T-cell (primary cell): ENCODE measurements around the gene ELF3. TPM values are rescaled to one million over a fixed set of nuclear protein-coding genes. Genes with fewer than 3 reads are reported as not detected.
"Not testable (repeated sequence)": the region's sequence is repeated elsewhere in the genome, so short reads cannot be mapped to it uniquely, and the experiment has no call there.

Experiments used
- ATAC-seq, 4 experiments: fragments of 200-7000 bp in 3 of 4; fragments of 150-1000 bp in 1 of 4; cut with Tn5 transposase; replicated peaks in 1 of 4; 1 replicate in 3 of 4; 2 replicates in 1 of 4; pipeline ENCODE4 v1.10.0; 2021; ENCODE audit warnings: moderate library complexity in 3 of 4, mild to moderate bottlenecking in 2 of 4, moderate number of reproducible peaks in 1 of 4
- CTCF ChIA-PET, 2 donors: fragments of 300-600 bp; sonication (Branson Sonifier 250); formaldehyde crosslinking; loops; one replicate each; lab custom pipeline; 2022; ENCODE audit warnings: antibody characterized with exemption in 2 of 2; lab: Charles Lee
- POLR2A ChIA-PET, 2 donors: fragments of 300-600 bp; sonication (Branson Sonifier 250); formaldehyde crosslinking; loops; one replicate each; lab custom pipeline; 2022; ENCODE audit warnings: antibody characterized with exemption in 2 of 2; lab: Charles Lee
- DNase-seq, 35 experiments: peaks; one replicate each; pipeline versions ENCODE4 v3.0.0 to v3.0.0-alpha.2; 2013 to 2023
- H3K27ac ChIP-seq: one replicate; pipeline ENCODE4 v1.5.1; 2013; ENCODE audit warnings: low read length
- H3K27me3 ChIP-seq, 2 experiments: replicated peaks in 1 of 2; 1 replicate in 1 of 2; 2 replicates in 1 of 2; pipeline versions ENCODE4 v1.6.1 to v1.7.0; 2013; ENCODE audit warnings: low read length in 1 of 2, mixed read lengths in 1 of 2; ENCODE audit not compliant: control insufficient read depth in 2 of 2, insufficient read depth in 2 of 2; ENCODE audit errors: extremely low read depth in 1 of 2
- H3K36me3 ChIP-seq, 2 donors: 1 replicate in 1 of 2; 2 replicates in 1 of 2; pipeline versions ENCODE4 v1.6.1 to v1.7.0; 2013; ENCODE audit warnings: low read length in 1 of 2; ENCODE audit not compliant: control insufficient read depth in 2 of 2, insufficient read depth in 1 of 2; ENCODE audit errors: extremely low read depth in 1 of 2
- H3K4me1 ChIP-seq, 2 experiments: 1 replicate in 1 of 2; 2 replicates in 1 of 2; pipeline versions ENCODE4 v1.6.1 to v1.7.0; 2013; ENCODE audit warnings: low read length in 2 of 2, mixed read lengths in 1 of 2; ENCODE audit not compliant: insufficient read depth in 2 of 2, control insufficient read depth in 1 of 2; ENCODE audit errors: extremely low read depth in 1 of 2
- H3K4me3 ChIP-seq, 2 donors: 1 replicate in 1 of 2; 2 replicates in 1 of 2; pipeline versions ENCODE4 v1.5.1 to v1.7.0; 2013; ENCODE audit warnings: mild to moderate bottlenecking in 2 of 2, low read length in 1 of 2, moderate library complexity in 1 of 2; ENCODE audit not compliant: control insufficient read depth in 1 of 2; ENCODE audit errors: extremely low read depth in 1 of 2
- H3K9me3 ChIP-seq: 2 replicates; pipeline ENCODE4 v1.7.0; 2013
- H3K27ac Mint-ChIP-seq, 2 donors: one replicate each; pipeline ENCODE4 v1.8.0; 2020 to 2021; ENCODE audit warnings: mild to moderate bottlenecking in 2 of 2, mixed read lengths in 2 of 2
- H3K27me3 Mint-ChIP-seq, 2 donors: one replicate each; pipeline ENCODE4 v1.8.0; 2021 to 2022; ENCODE audit warnings: mixed read lengths in 2 of 2
- H3K36me3 Mint-ChIP-seq: one replicate; pipeline ENCODE4 v1.8.0; 2021; ENCODE audit warnings: mixed read lengths
- H3K4me1 Mint-ChIP-seq, 3 donors: one replicate each; pipeline ENCODE4 v1.8.0; 2020 to 2022; ENCODE audit warnings: mixed read lengths in 3 of 3, mild to moderate bottlenecking in 1 of 3
- H3K4me3 Mint-ChIP-seq, 3 donors: one replicate each; pipeline ENCODE4 v1.8.0; 2020 to 2022; ENCODE audit warnings: mild to moderate bottlenecking in 3 of 3, mixed read lengths in 3 of 3, moderate library complexity in 3 of 3
- H3K9me3 Mint-ChIP-seq, 3 donors: one replicate each; pipeline ENCODE4 v1.8.0; 2020 to 2022; ENCODE audit warnings: mixed read lengths in 3 of 3
- WGBS: methylation state at CpG from one replicate; pipeline ENCODE4 v1.1.5; 2013; ENCODE audit warnings: missing lambda C conversion rate; ENCODE audit not compliant: insufficient coverage; 5-methylcytosine and 5-hydroxymethylcytosine counted together
- total RNA-seq, 35 experiments: library from RNA in 6 of 35; stranded (reverse) in 6 of 35; fragments of 120-200 nt in 1 of 35; gene quantifications; one replicate each; pipeline versions ENCODE4 v1.2.1 to v1.2.4 and lab custom pipeline; 2013 to 2026

The ELF3 gene
- total RNA-seq, 5 donors from 2014 or later (not counting 1 experiment from before 2014, with no cell fraction given): 0.90 to 3.7 (median 1.5) TPM

DNA sequence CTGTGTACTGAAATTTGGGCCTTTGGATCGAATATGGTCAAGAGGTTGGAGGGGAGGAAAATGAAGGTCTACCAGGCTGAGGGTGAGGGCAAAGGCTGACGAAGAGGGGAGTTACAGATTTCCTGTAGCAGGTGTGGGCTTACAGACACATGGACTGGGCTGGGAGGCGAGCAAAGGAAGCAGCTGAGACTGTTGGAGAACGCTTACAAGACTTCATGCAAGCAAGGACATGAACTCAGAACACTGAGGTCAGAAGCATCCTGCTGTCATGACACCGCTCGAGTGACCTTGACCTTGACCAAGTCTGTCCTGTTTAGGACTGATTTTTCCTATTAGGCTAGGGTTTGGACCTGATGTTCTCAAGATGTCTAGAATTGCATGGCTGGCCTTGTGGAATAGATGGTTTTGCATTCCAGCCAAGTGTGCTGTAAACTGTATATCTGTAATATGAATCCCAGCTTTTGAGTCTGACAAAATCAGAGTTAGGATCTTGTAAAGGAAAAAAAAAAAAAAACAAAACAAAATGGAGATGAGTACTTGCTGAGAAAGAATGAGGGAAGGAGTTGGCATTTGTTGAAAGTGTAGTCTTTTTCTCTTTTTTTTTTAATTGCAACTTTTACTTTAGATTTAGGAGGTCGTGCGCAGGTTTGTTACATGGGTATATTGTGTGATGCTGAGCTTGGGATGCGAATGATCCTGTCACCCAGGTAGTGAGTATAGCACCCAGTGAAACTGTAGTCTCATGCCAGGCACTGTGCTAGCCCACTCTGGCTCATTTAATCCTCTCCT is 5.8 kb downstream of the ELF3 start:
- H3K27me3 ChIP-seq: peaks cover 0 to 24% of the 10 kb centered on the region in 2 experiments
- no peaks in the 10 kb centered on the region for H3K4me1 ChIP-seq
- ChIA-PET POLR2A (interaction anchor here in 1 of 2 donors (0.7 kb wide), 1 partner anchor 129 kb away, joined by 7 read pairs; no protein-coding TSS in a partner anchor), CTCF (interaction anchor here (0.5 kb wide), 2 partner anchors 28 to 221 kb away, joined by 4 read pairs; no protein-coding TSS in a partner anchor)
- H3K27ac ChIP-seq: no peak overlapping the region
- Mint-ChIP-seq H3K4me3 (no peak overlapping the region), H3K4me1 (peaks cover 0 to 4% (median 0%) of the 10 kb centered on the region in 3 donors), H3K36me3 (peaks cover 3% of the 10 kb centered on the region), H3K9me3 (no peaks in the 10 kb centered on the region), H3K27ac (no peak overlapping the region), H3K27me3 (peaks cover 14 to 18% of the 10 kb centered on the region in 2 donors)
- ATAC-seq: no peak
- no peaks in the 10 kb centered on the region for H3K9me3 ChIP-seq
- H3K4me3 ChIP-seq: no peak overlapping the region
- WGBS: 55% methylated on average over 6 of the region's 9 CpGs
- H3K36me3 ChIP-seq: no peaks in the 10 kb centered on the region
- no peak for DNase-seq

DNA sequence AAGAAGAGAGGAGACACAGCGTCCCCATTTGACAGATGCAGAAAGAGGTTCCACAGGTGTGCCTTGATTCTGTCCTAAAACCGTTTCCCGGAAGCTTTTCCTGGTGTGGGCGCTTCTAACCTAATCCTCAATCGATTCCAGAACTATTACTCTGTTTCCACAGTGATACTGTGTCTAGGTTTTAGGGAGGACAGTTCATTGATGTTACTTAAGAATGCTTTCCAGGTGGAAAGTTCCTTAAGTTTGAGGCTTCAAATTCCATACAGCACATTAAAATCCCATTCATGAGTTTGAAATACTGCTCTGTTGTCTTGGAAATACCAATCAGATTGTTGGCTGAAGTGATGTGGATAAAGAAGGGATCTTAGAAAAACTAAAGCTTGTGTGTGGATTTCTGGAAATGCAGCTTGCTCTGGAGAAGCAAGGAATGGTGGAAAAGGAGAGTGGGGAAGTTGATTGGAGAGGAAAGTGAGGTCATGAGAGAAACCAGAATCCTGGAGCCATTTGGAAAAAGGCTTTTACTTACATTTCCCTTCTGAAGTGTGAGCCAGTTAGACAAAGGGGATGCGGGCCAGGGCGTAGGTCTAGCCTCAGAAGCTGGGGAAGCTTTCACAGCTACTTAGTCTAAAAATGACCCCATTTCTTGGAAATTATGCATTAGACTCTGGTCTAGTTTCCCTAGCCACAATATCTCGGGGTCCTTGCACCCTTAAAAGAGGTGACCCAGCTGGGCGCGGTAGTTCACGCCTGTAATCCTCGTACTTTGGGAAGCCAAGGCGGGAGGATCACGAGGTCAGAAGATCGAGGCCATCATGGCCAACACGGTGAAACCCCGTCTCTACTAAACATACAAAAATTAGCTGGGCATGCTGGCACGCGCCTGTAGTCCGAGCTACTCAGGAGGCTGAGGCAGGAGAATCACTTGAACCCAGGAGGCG is 6.7 kb downstream of the ELF3 start:
- ATAC-seq (no peak), DNase-seq (no peak)
- H3K27ac Mint-ChIP-seq: no peak overlapping the region
- ChIA-PET CTCF (no interaction called here), POLR2A (interaction anchor here in 1 of 2 donors (0.7 kb wide), 1 partner anchor 130 kb away, joined by 7 read pairs; no protein-coding TSS in a partner anchor)
- H3K9me3 Mint-ChIP-seq: no peaks in the 10 kb centered on the region
- Histone ChIP-seq H3K27ac (no peak overlapping the region), H3K9me3 (no peaks in the 10 kb centered on the region), H3K27me3 (peaks cover 0 to 24% of the 10 kb centered on the region in 2 experiments), H3K4me3 (no peak overlapping the region), H3K36me3 (no peaks in the 10 kb centered on the region), H3K4me1 (no peaks in the 10 kb centered on the region)
- 84% methylated on average over 10 of the region's 21 CpGs for WGBS
- H3K4me1 Mint-ChIP-seq: peaks cover 0 to 4% (median 0%) of the 10 kb centered on the region in 3 donors
- H3K27me3 Mint-ChIP-seq: peaks cover 18 to 19% of the 10 kb centered on the region in 2 donors
- H3K36me3 Mint-ChIP-seq: peaks cover 3% of the 10 kb centered on the region
- H3K4me3 Mint-ChIP-seq: no peak overlapping the region

DNA sequence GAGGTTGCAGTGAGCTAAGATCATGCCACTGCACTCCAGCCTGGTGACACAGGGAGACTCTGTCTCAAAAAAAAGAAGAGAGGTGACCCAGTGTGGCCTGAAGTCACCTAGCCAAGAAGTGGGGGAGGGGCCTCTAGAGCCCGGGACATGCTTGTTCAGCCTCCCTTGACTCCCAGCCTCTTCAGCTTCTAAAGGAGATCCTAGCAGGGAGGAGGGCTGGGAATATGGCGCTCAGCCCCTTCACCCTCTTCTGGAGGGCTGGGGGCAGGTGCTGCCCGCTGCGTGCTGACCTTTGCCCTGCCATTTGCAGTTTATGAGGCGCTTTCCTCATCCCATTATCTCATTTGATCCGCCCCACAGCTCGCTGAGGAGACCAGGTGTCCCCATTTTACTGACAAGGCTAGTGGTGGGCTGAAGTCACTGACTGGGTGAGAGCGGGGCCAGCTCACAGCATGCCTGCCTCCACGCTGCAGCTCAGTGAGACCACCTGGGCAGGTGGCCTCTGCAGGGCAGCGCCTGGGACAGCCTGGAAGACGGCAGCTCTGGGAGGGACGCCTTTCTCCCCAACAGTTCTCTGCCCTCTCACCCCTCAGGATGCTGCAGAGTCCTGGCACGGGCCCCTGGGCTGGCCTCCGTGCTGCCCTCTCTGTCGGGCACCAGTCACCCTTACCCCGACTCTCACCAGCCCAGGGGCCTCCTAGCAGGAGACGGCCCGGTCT is 7.5 kb downstream of the ELF3 start:
- peaks cover 0 to 4% (median 0%) of the 10 kb centered on the region in 3 donors for H3K4me1 Mint-ChIP-seq
- Histone ChIP-seq H3K4me3 (no peak overlapping the region), H3K9me3 (no peaks in the 10 kb centered on the region), H3K4me1 (no peaks in the 10 kb centered on the region), H3K27ac (no peak overlapping the region), H3K36me3 (no peaks in the 10 kb centered on the region), H3K27me3 (peaks cover 0 to 24% of the 10 kb centered on the region in 2 experiments)
- no peak overlapping the region for H3K4me3 Mint-ChIP-seq
- DNase-seq: no peak
- no peaks in the 10 kb centered on the region for H3K9me3 Mint-ChIP-seq
- WGBS: 86% methylated on average over 13 of the region's 18 CpGs
- ChIA-PET POLR2A (no interaction called here), CTCF (no interaction called here)
- no peak for ATAC-seq
- peaks cover 18 to 20% of the 10 kb centered on the region in 2 donors for H3K27me3 Mint-ChIP-seq
- peaks cover 3% of the 10 kb centered on the region for H3K36me3 Mint-ChIP-seq
- no peak overlapping the region for H3K27ac Mint-ChIP-seq

DNA sequence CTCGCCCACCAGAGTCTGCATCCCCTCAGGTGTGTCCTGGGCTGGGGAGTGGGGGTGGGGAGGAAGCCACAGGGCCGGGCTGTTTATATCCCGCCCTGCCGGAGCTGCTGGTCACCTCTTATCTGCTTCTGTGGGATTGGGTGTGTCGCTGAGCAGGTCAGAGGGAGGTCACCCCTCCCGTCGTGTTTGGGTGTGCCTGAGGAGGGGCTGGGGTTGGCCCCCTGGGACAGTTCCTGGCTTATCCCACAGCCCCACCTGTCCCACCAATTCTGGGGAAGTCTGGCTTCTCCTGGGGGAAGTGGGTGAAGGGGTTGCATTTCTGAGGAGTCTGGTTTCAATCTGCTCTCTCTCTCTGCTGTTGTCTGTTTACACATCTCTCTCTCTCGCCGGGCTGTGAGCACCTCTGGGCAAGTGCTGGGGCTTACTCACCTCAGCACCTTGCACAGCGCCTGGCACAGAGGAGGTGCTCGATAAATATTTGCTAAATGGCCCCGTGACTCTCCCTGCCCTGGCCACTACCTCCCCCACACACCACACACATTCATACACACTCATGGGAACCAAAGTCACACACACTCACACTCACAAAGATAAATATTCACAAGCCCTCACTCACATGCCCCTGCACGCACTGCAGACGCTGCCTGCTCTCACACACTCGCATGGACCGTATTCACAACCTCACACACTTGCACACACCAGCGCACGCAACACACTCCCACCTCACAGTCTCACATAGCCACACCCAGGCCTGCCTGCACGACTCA is 8.3 kb downstream of the ELF3 start:
- Mint-ChIP-seq H3K4me3 (no peak overlapping the region), H3K36me3 (peaks cover 3% of the 10 kb centered on the region), H3K4me1 (peaks cover 0 to 4% (median 0%) of the 10 kb centered on the region in 3 donors), H3K27me3 (peaks cover 22 to 23% of the 10 kb centered on the region in 2 donors), H3K9me3 (no peaks in the 10 kb centered on the region), H3K27ac (no peak overlapping the region)
- Histone ChIP-seq H3K4me1 (no peaks in the 10 kb centered on the region), H3K4me3 (no peak overlapping the region), H3K36me3 (no peaks in the 10 kb centered on the region), H3K9me3 (no peaks in the 10 kb centered on the region), H3K27ac (no peak overlapping the region), H3K27me3 (peaks cover 0 to 26% of the 10 kb centered on the region in 2 experiments)
- POLR2A ChIA-PET: no interaction called here
- WGBS: 81% methylated on average over 10 of the region's 19 CpGs
- CTCF ChIA-PET: no interaction called here
- DNase-seq (no peak), ATAC-seq (no peak)

DNA sequence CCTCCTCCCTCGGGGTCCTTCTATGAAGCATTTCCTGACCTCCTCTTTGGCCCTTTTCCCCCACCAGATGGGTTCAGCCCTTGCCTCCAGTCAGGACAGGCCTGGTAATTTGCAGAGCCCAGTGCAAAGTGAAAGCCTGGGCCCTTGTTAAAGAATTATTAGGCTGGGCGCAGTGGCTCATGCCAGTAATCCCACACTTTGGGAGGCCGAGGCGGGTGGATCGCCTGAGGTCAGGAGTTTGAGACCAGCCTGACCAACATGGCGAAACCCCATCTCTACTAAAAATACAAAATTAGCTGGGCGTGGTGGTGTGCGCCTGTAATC is 8.8 kb downstream of the ELF3 start:
- not testable (repeated sequence) for DNase-seq

More for the DNA sequence above, 8.8 kb downstream of the ELF3 start:
- H3K27ac Mint-ChIP-seq, H3K36me3 ChIP-seq, H3K27ac ChIP-seq, H3K4me3 ChIP-seq, H3K4me1 ChIP-seq, H3K4me1 Mint-ChIP-seq, CTCF ChIA-PET, POLR2A ChIA-PET, H3K4me3 Mint-ChIP-seq, H3K9me3 Mint-ChIP-seq, H3K9me3 ChIP-seq, H3K36me3 Mint-ChIP-seq, ATAC-seq: not testable (repeated sequence)
- 0% methylated on average over 1 of the region's 8 CpGs for WGBS
- H3K27me3 Mint-ChIP-seq: peaks cover 22 to 23% of the 10 kb centered on the region in 2 donors
- peaks cover 0 to 26% of the 10 kb centered on the region in 2 experiments for H3K27me3 ChIP-seq
